Body of pancreas (tissue), 4 donors: ENCODE measurements around the gene RCAN2. TPM values are rescaled to one million over a fixed set of nuclear protein-coding genes. Genes with fewer than 3 reads are reported as not detected.

Experiments used
- ATAC-seq: fragments of 150-250 bp; one replicate; pipeline ENCODE4 v1.9.1; 2016
- DNase-seq, 4 donors: peaks; one replicate each; pipeline ENCODE4 v3.0.0-alpha.2; 2019
- H3K27ac ChIP-seq, 4 donors: fragments of 200-600 bp; sonication (generic); 1 replicate in 3 of 4; 2 replicates in 1 of 4; pipeline versions ENCODE4 v1.5.1 to v1.6.1; 2016 to 2019; ENCODE audit warnings: mild to moderate bottlenecking in 1 of 4, mixed read lengths in 1 of 4, moderate library complexity in 1 of 4
- H3K27me3 ChIP-seq, 2 donors: fragments of 200-600 bp; sonication (generic); one replicate each; pipeline ENCODE4 v1.6.0; 2016; ENCODE audit warnings: mild to moderate bottlenecking in 1 of 2
- H3K36me3 ChIP-seq, 2 donors: fragments of 200-600 bp; sonication (generic); replicated peaks in 1 of 2; 2 replicates each; pipeline ENCODE4 v1.5.1; 2016; ENCODE audit warnings: low read depth in 2 of 2; ENCODE audit not compliant: insufficient read depth in 1 of 2
- H3K4me1 ChIP-seq: fragments of 200-600 bp; sonication (generic); one replicate; pipeline ENCODE4 v1.6.0; 2016
- H3K4me3 ChIP-seq, 2 donors: fragments of 200-600 bp; sonication (generic); 1 replicate in 1 of 2; 2 replicates in 1 of 2; pipeline ENCODE4 v1.5.1; 2016 to 2019
- H3K9me3 ChIP-seq, 3 donors: fragments of 200-600 bp; sonication (generic); 1 replicate in 2 of 3; 2 replicates in 1 of 3; pipeline ENCODE4 v1.5.1; 2016
- POLR2A ChIP-seq, 3 donors: fragments of 450-650 bp; IDR thresholded peaks; one replicate each; pipeline ENCODE4 v1.6.1; 2016; ENCODE audit warnings: antibody characterized with exemption in 3 of 3, mild to moderate bottlenecking in 2 of 3
- WGBS, 2 donors: methylation state at CpG; one replicate each; pipeline ENCODE4 v1.1.5; 2017; 5-methylcytosine and 5-hydroxymethylcytosine counted together
- intact Hi-C: fragments of 100-400 bp; cut with DNase I; formaldehyde crosslinking; loops from one replicate; pipeline ENCODE4 v1.15.1; 2023
- total RNA-seq, 2 donors: library from RNA; depleted of rRNA; stranded (reverse); fragments of >200 nt; gene quantifications; one replicate each; pipeline ENCODE4 v1.1.0, GENCODE V29; 2016
- TF ChIP-seq, protein P1 (sequence below), 7 experiments: fragments of 450-650 bp in 4 of 7; fragments of 200-600 bp in 3 of 7; sonication (generic) in 3 of 7; IDR thresholded peaks; one replicate each; pipeline ENCODE4 v1.5.1; 2016 to 2019; ENCODE audit warnings: antibody characterized with exemption in 7 of 7

RCAN2 gene
- total RNA-seq, 2 donors from 2014 or later = 5.3 to 6.5 TPM

DNA sequence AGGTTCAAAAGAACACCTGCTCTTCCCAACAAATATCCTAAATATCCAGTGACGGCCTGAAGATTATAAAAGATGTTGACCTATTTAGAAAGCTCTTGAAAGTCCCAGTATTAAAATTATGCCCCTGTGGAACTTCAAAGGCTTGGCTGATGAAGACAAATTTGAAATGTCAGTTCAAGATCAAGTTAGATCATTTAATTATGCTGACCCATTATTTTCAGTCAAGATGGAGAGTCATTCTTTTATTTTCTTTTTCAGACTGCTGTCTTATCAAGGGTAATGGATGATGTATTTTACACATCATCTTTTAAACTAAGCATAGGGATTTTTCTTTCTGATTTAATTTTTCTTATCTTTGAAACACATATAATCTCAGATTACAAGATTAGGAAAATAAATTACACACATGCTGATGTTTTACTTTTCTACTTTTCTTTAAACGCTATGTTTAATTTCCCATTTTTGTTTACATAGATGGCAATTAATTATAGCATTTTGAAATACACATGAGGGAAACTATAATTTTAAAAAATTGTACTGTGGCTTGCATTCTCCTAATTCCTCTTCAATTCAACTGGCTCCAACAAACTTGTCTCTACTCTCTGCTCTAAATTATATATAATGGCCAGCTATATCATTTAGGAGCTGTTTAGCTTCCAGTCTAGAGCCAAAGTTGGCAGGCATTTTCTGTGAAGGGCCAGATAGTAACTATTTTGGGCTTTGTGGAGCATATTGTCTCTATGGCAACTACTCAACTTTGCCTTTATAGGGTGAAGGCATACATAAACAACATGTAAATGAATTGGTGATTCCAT, 123.7 kb downstream of the RCAN2 start:
- WGBS, 2 donors = 62 to 70% methylated on average over 2 of the region's 2 CpGs
- TF ChIP-seq, protein P1, sequence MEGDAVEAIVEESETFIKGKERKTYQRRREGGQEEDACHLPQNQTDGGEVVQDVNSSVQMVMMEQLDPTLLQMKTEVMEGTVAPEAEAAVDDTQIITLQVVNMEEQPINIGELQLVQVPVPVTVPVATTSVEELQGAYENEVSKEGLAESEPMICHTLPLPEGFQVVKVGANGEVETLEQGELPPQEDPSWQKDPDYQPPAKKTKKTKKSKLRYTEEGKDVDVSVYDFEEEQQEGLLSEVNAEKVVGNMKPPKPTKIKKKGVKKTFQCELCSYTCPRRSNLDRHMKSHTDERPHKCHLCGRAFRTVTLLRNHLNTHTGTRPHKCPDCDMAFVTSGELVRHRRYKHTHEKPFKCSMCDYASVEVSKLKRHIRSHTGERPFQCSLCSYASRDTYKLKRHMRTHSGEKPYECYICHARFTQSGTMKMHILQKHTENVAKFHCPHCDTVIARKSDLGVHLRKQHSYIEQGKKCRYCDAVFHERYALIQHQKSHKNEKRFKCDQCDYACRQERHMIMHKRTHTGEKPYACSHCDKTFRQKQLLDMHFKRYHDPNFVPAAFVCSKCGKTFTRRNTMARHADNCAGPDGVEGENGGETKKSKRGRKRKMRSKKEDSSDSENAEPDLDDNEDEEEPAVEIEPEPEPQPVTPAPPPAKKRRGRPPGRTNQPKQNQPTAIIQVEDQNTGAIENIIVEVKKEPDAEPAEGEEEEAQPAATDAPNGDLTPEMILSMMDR (IDR thresholded peaks at IDR 0.05) = no peak
- TF ChIP-seq POLR2A (IDR thresholded peaks at IDR 0.05) = no peak
- H3K9me3 ChIP-seq = no peaks in the 10 kb centered on the region
- intact Hi-C loops = no loop called here
- H3K27ac ChIP-seq = no peak overlapping the region
- H3K4me1 ChIP-seq = no peaks in the 10 kb centered on the region
- DNase-seq = no peak
- H3K27me3 ChIP-seq = no peaks in the 10 kb centered on the region
- no peaks in the 10 kb centered on the region for H3K36me3 ChIP-seq
- H3K4me3 ChIP-seq = no peak overlapping the region
- no peak for ATAC-seq

DNA sequence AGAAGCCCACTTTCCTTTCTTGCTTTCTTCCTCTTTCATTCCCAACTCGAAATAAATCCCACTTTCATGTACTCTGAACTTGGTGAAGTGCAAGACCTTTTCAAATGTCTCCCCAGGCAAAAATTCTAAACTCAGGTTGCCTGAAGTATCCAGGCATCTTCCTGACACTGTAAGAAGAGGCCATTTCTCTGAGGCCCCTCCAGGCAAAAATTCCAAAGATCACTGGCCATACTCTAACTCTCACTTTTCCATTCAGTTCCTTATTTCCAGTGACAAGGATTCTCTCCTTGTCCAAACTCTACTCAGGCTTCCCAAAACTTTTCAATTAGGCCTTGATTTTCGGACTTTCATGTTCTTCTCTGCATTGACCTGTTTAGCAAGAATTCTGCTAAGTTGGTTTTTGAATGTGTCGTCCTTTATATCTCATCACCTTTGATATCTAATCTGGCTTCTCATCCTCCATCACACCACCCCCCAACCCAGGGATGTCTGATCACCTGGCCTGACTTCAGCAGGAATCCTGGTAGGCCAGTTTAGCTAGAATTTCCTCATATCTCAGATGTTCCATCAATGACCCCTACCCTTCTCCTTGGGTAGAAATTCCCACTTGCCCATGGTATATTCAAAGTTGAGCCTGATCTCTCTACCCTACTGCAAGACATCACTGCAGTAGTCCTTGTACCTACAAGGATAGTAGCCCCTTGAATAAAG, 124.9 kb downstream of the RCAN2 start:
- no peaks in the 10 kb centered on the region for H3K4me1 ChIP-seq
- WGBS, 2 donors = 70 to 82% methylated on average over 3 of the region's 3 CpGs
- no peak for DNase-seq

DNA sequence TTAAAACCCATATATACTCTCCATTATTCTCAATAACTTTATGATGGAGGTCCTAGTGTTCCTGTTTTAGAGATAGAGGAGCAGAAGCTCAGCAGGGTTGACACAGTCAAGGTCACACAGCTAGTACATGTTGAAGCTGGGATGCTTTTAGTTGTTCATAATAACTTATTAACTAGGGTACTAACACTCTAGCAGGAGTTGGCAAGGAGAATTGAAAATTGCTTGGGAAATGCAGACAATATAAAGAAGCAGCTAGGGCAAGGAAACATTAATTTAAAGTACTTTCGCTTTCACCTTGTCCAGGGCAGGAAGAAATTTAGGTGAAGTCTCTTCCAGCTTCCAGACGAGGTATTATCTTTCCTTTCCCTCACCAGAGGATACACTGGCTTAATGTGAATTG, 133.7 kb downstream of the RCAN2 start:
- no peak overlapping the region for H3K4me3 ChIP-seq
- no peaks in the 10 kb centered on the region for H3K36me3 ChIP-seq
- WGBS, 2 donors = 36 to 56% methylated on average over 2 of the region's 2 CpGs
- ATAC-seq (no peak), DNase-seq (no peak)
- H3K27ac ChIP-seq = peak overlapping the region in 2 of 4 donors; percentile 3 to 43
- TF ChIP-seq, protein P1 (IDR thresholded peaks at IDR 0.05) = no peak
- no peak for TF ChIP-seq POLR2A (IDR thresholded peaks at IDR 0.05)
- H3K27me3 ChIP-seq = no peaks in the 10 kb centered on the region
- intact Hi-C loops = no loop called here
- no peaks in the 10 kb centered on the region for H3K4me1 ChIP-seq
- no peaks in the 10 kb centered on the region for H3K9me3 ChIP-seq

More for the DNA sequence above, 124.9 kb downstream of the RCAN2 start:
- Histone ChIP-seq H3K27ac (no peak overlapping the region), H3K4me3 (no peak overlapping the region), H3K36me3 (no peaks in the 10 kb centered on the region), H3K27me3 (no peaks in the 10 kb centered on the region), H3K9me3 (no peaks in the 10 kb centered on the region)
- TF ChIP-seq, protein P1 (IDR thresholded peaks at IDR 0.05) = no peak
- no peak for TF ChIP-seq POLR2A (IDR thresholded peaks at IDR 0.05)
- intact Hi-C loops = no loop called here
- no peak for ATAC-seq

DNA sequence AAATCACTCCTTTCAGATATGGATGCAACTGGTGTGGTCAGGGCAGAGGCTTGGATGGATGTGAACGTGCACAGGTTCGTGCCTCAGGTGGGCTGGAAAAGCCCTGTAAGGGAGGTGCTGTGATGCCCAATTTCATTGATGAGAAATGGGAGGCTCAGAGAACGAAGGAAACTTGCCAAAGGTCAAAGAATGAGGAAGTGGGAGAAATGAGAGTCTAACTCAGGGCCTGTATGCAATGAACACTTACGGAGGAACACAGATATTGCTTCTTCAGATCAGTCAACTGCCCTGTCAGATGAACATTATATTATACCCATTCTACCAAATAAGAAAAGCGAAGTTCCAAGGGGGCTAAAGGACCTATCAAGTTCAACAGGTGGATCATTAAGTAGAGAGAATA, 134.7 kb downstream of the RCAN2 start:
- no peaks in the 10 kb centered on the region for H3K9me3 ChIP-seq
- H3K27me3 ChIP-seq = no peaks in the 10 kb centered on the region
- H3K36me3 ChIP-seq = no peaks in the 10 kb centered on the region
- no peak for DNase-seq
- TF ChIP-seq, protein P1 (IDR thresholded peaks at IDR 0.05) = no peak
- no peak for TF ChIP-seq POLR2A (IDR thresholded peaks at IDR 0.05)
- 76 to 79% methylated on average over 5 of the region's 5 CpGs for WGBS, 2 donors
- H3K4me1 ChIP-seq = no peaks in the 10 kb centered on the region
- no peak for ATAC-seq
- intact Hi-C loops = no loop called here
- H3K27ac ChIP-seq = peak overlapping the region in 1 of 4 donors; percentile 20
- no peak overlapping the region for H3K4me3 ChIP-seq
